ENCODE data around the gene ARHGAP18. TPM values are rescaled to one million over a fixed set of nuclear protein-coding genes. Genes with fewer than 3 reads are reported as not detected.

ARHGAP18 gene
- total RNA-seq, 2 donors from 2014 or later, result 14.3 to 17.7 TPM

DNA sequence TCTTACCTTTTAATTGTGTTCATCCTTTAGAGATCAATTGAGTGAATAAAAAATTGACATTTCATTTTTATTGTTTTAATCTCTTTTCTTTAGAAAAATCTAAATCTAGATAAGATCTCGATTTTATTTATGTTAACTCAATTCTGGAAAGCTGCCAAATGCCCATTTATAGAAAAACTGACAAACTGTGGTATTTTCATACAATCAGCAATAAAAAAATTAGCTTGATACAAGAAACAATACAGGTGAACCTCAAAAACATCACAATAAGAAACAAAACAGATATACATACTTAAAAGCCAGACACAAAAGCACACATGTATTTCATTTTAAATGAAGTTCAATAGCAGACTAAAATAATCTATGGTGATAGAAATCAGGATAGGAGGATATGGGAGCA, 30.0 kb upstream of the ARHGAP18 start:
- Histone ChIP-seq H3K4me3 (ENCODE audit: low read length) (no peak overlapping the region), H3K27me3 (ENCODE audit: control insufficient read depth, insufficient read depth, low read length, poor library complexity, severe bottlenecking) (no peaks in the 10 kb centered on the region), H3K27ac (ENCODE audit: low read depth, low read length) (no peak overlapping the region), H3K9ac (ENCODE audit: extremely low read depth, low read length, poor library complexity, severe bottlenecking) (no peak overlapping the region), H3K36me3 (ENCODE audit: control insufficient read depth, insufficient read depth, low read length) (no peaks in the 10 kb centered on the region), H3K9me3 (ENCODE audit: control insufficient read depth, low read length) (no peaks in the 10 kb centered on the region), H3K4me1 (ENCODE audit: control insufficient read depth, insufficient read depth, low read length) (no peaks in the 10 kb centered on the region)
- Mint-ChIP-seq H3K27ac (no peak overlapping the region), H3K36me3 (ENCODE audit: low read depth) (no peaks in the 10 kb centered on the region), H3K27me3 (ENCODE audit: insufficient read depth) (no peaks in the 10 kb centered on the region), H3K9me3 (no peaks in the 10 kb centered on the region), H3K4me1 (peaks cover 7% of the 10 kb centered on the region), H3K4me3 (no peak overlapping the region)
- TF ChIP-seq, protein P1, sequence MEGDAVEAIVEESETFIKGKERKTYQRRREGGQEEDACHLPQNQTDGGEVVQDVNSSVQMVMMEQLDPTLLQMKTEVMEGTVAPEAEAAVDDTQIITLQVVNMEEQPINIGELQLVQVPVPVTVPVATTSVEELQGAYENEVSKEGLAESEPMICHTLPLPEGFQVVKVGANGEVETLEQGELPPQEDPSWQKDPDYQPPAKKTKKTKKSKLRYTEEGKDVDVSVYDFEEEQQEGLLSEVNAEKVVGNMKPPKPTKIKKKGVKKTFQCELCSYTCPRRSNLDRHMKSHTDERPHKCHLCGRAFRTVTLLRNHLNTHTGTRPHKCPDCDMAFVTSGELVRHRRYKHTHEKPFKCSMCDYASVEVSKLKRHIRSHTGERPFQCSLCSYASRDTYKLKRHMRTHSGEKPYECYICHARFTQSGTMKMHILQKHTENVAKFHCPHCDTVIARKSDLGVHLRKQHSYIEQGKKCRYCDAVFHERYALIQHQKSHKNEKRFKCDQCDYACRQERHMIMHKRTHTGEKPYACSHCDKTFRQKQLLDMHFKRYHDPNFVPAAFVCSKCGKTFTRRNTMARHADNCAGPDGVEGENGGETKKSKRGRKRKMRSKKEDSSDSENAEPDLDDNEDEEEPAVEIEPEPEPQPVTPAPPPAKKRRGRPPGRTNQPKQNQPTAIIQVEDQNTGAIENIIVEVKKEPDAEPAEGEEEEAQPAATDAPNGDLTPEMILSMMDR (conservative IDR thresholded peaks at IDR 0.05), result no peak
- WGBS, 2 experiments (ENCODE audit: insufficient coverage in 1 of 2, insufficient read length in 1 of 2), result 20 to 46% methylated on average over 1 of the region's 1 CpG
- no peak for DNase-seq

DNA sequence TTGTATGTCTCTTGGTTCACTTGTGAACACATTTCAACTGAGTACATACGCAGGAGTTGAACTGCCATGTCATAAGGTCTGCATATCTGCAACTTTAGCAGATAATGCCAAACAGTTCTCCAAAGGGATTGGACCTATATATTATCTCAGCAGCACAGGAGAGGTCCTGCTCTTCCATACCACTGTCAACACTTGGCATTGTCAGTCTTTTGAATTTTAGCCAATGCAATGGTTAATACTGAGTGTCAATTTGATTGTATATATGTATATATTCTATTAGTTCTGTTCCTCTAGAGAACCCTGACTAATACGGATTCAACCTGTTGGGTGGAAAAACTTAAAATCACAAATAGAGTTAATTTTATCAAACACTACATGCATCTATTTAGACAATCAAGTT, 26.1 kb upstream of the ARHGAP18 start:
- TF ChIP-seq, protein P1 (conservative IDR thresholded peaks at IDR 0.05), result no peak
- Histone ChIP-seq H3K9me3 (ENCODE audit: control insufficient read depth, low read length) (no peaks in the 10 kb centered on the region), H3K4me1 (ENCODE audit: control insufficient read depth, insufficient read depth, low read length) (no peaks in the 10 kb centered on the region), H3K27me3 (ENCODE audit: control insufficient read depth, insufficient read depth, low read length, poor library complexity, severe bottlenecking) (no peaks in the 10 kb centered on the region), H3K36me3 (ENCODE audit: control insufficient read depth, insufficient read depth, low read length) (no peaks in the 10 kb centered on the region), H3K4me3 (ENCODE audit: low read length) (no peak overlapping the region), H3K9ac (ENCODE audit: extremely low read depth, low read length, poor library complexity, severe bottlenecking) (no peak overlapping the region), H3K27ac (ENCODE audit: low read depth, low read length) (no peak overlapping the region)
- no peak overlapping the region for H3K27ac Mint-ChIP-seq
- peaks cover 17% of the 10 kb centered on the region for H3K4me1 Mint-ChIP-seq
- no peaks in the 10 kb centered on the region for H3K9me3 Mint-ChIP-seq
- no peaks in the 10 kb centered on the region for H3K27me3 Mint-ChIP-seq (ENCODE audit: insufficient read depth)
- no peak overlapping the region for H3K4me3 Mint-ChIP-seq
- no peaks in the 10 kb centered on the region for H3K36me3 Mint-ChIP-seq (ENCODE audit: low read depth)
- DNase-seq, result no peak
- WGBS, 2 experiments (ENCODE audit: insufficient coverage in 1 of 2, insufficient read length in 1 of 2), result 90 to 100% methylated on average over 1 to 2 of the region's 2 CpGs

DNA sequence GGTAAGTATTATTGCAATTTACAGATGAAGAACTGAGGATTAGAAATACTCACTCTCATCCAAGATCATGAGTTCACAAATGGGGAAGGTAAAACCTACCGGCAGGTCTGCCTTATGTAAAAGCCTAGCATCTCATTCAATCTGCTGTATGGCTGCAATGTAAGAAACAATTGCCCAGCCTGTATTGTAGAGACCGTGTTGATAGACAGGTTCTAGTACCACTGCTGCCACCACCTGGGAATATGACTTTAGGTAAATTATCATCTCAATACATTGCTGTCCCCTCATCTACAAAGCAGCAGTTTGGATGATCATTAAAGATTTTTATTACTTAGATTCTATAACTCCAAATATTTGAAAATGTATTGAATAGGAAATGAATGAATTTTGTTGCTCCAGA, 23.3 kb upstream of the ARHGAP18 start:
- TF ChIP-seq, protein P1 (conservative IDR thresholded peaks at IDR 0.05), result no peak
- Mint-ChIP-seq H3K4me1 (peaks cover 37% of the 10 kb centered on the region), H3K36me3 (ENCODE audit: low read depth) (peaks cover 3% of the 10 kb centered on the region), H3K9me3 (no peaks in the 10 kb centered on the region), H3K27ac (no peak overlapping the region), H3K4me3 (no peak overlapping the region), H3K27me3 (ENCODE audit: insufficient read depth) (no peaks in the 10 kb centered on the region)
- H3K27me3 ChIP-seq (ENCODE audit: control insufficient read depth, insufficient read depth, low read length, poor library complexity, severe bottlenecking), result no peaks in the 10 kb centered on the region
- no peaks in the 10 kb centered on the region for H3K36me3 ChIP-seq (ENCODE audit: control insufficient read depth, insufficient read depth, low read length)
- no peak overlapping the region for H3K4me3 ChIP-seq (ENCODE audit: low read length)
- no peaks in the 10 kb centered on the region for H3K9me3 ChIP-seq (ENCODE audit: control insufficient read depth, low read length)
- no peak overlapping the region for H3K9ac ChIP-seq (ENCODE audit: extremely low read depth, low read length, poor library complexity, severe bottlenecking)
- H3K4me1 ChIP-seq (ENCODE audit: control insufficient read depth, insufficient read depth, low read length), result no peaks in the 10 kb centered on the region
- DNase-seq, result no peak
- H3K27ac ChIP-seq (ENCODE audit: low read depth, low read length), result no peak overlapping the region
- 61 to 84% methylated on average over 2 of the region's 2 CpGs for WGBS, 2 experiments (ENCODE audit: insufficient coverage in 1 of 2, insufficient read length in 1 of 2)

All from endodermal cell (in vitro differentiated cells).